Activated CD4-positive, CD25-positive, alpha-beta regulatory T cell treated with anti-CD3 and anti-CD28 coated beads, Interleukin-2, amount 50 U/mL, for 72 hours (primary cell): ENCODE measurements around the gene SLC16A13.
"Not testable (repeated sequence)": the region's sequence is repeated elsewhere in the genome, so short reads cannot be mapped to it uniquely, and the experiment has no call there.

ENCODE experiments used
- DNase-seq: peaks from one replicate; pipeline ENCODE4 v3.0.0; 2021

The SLC16A13 gene

GRCh38 chr17:7035591-7036368 is at the start of gene SLC16A13:
SLC16A13 (plus strand) TSS chr17:7036015; CDS start chr17:7036383, 368 bp downstream.
- peak; percentile 96 for DNase-seq

- no peak for DNase-seq
Measured at GRCh38 chr17:6986676-6987075, 49.1 kb upstream of the SLC16A13 start.

- no peak for DNase-seq
Measured at GRCh38 chr17:6989779-6990178, 46.0 kb upstream of the SLC16A13 start.

GRCh38 chr17:6993613-6994056 is 42.2 kb upstream of the SLC16A13 start:
- not testable (repeated sequence) for DNase-seq

GRCh38 chr17:6994118-6994598 is 41.7 kb upstream of the SLC16A13 start:
- no peak for DNase-seq

- no peak for DNase-seq
Measured at GRCh38 chr17:6994666-6995256, 41.1 kb upstream of the SLC16A13 start.

GRCh38 chr17:6995500-6996255 is 40.1 kb upstream of the SLC16A13 start, which contains the start of gene ALOX12:
ALOX12 (plus strand) TSS chr17:6996049; CDS start chr17:6996118, 69 bp downstream.
- DNase-seq: no peak

GRCh38 chr17:6996256-6997011 is 39.4 kb upstream of the SLC16A13 start:
- no peak for DNase-seq

GRCh38 chr17:6997171-6997570 is 38.6 kb upstream of the SLC16A13 start:
- DNase-seq: no peak

- no peak for DNase-seq
Measured at GRCh38 chr17:6998855-6999508, 36.8 kb upstream of the SLC16A13 start.

- peak; percentile 53 for DNase-seq
Measured at GRCh38 chr17:7001318-7001961, 34.4 kb upstream of the SLC16A13 start.

- no peak for DNase-seq
Measured at GRCh38 chr17:7002288-7003047, 33.3 kb upstream of the SLC16A13 start.

- no peak for DNase-seq
Measured at GRCh38 chr17:7003745-7004144, 32.1 kb upstream of the SLC16A13 start.

- DNase-seq: no peak
Measured at GRCh38 chr17:7004398-7005253, 31.2 kb upstream of the SLC16A13 start.

GRCh38 chr17:7005716-7006115 is 30.1 kb upstream of the SLC16A13 start:
- DNase-seq: no peak

- no peak for DNase-seq
Measured at GRCh38 chr17:7007143-7007542, 28.7 kb upstream of the SLC16A13 start.

- DNase-seq: no peak
Measured at GRCh38 chr17:7010523-7010922, 25.3 kb upstream of the SLC16A13 start.

- DNase-seq: no peak
Measured at GRCh38 chr17:7011415-7011814, 24.4 kb upstream of the SLC16A13 start.

GRCh38 chr17:7011942-7012254 is 23.9 kb upstream of the SLC16A13 start:
- no peak for DNase-seq
